H1 (cell line): ENCODE measurements around the gene SLC35B4. TPM values are rescaled to one million over a fixed set of nuclear protein-coding genes. Genes with fewer than 3 reads are reported as not detected.

ENCODE experiments used
- BCL11A ChIP-seq, 2 experiments: IDR thresholded peaks; one replicate each; pipeline ENCODE4 v1.6.1; 2011; ENCODE audit warnings: low read depth in 2 of 2, low read length in 2 of 2, mild to moderate bottlenecking in 2 of 2
- EGR1 ChIP-seq: IDR thresholded peaks from 2 replicates; pipeline ENCODE4 v1.6.1; 2011; ENCODE audit warnings: low read depth, low read length, borderline replicate concordance
- GTF2F1 ChIP-seq: IDR thresholded peaks from 2 replicates; pipeline ENCODE4 v1.6.1; 2012; ENCODE audit warnings: low read depth, low read length, improper control_type of control experiment, borderline replicate concordance
- HDAC2 ChIP-seq, 2 experiments: fragments of 300-600 bp in 1 of 2; sonication (generic) in 1 of 2; IDR thresholded peaks; 2 replicates each; pipeline ENCODE4 v1.6.1; 2011 to 2012; ENCODE audit warnings: low read depth in 2 of 2, low read length in 2 of 2, mild to moderate bottlenecking in 2 of 2, moderate library complexity in 2 of 2, borderline replicate concordance in 1 of 2, inconsistent platforms in 1 of 2
- MAFK ChIP-seq: IDR thresholded peaks from 2 replicates; pipeline ENCODE4 v1.6.1; 2012; ENCODE audit warnings: low read depth, mild to moderate bottlenecking, improper control_type of control experiment, low read length
- NRF1 ChIP-seq: IDR thresholded peaks from 2 replicates; pipeline ENCODE4 v1.6.1; 2011; ENCODE audit warnings: mild to moderate bottlenecking, low read depth, low read length, improper control_type of control experiment
- RBBP5 ChIP-seq: IDR thresholded peaks from 2 replicates; pipeline ENCODE4 v1.7.1; 2012; ENCODE audit warnings: low read depth, mild to moderate bottlenecking, inconsistent platforms, low read length, moderate library complexity, borderline replicate concordance
- SP4 ChIP-seq: IDR thresholded peaks from 2 replicates; pipeline ENCODE4 v1.6.1; 2012; ENCODE audit warnings: low read length, inconsistent platforms
- TAF7 ChIP-seq: optimal IDR thresholded peaks from 2 replicates; pipeline ENCODE3; 2011; ENCODE audit warnings: low read depth, mild to moderate bottlenecking, inconsistent platforms, low read length, moderate library complexity, borderline replicate concordance
- polyA plus RNA-seq, 7 experiments: library from polyadenylated mRNA; depleted of rRNA in 3 of 7; stranded (reverse) in 5 of 7; unstranded in 2 of 7; fragments of >200 nt in 5 of 7; fragments of 200-250 nt in 2 of 7; gene quantifications; 1 replicate in 5 of 7; 2 replicates in 1 of 7; 4 replicates in 1 of 7; pipeline versions ENCODE4 v1.2.1 to v1.2.3, GENCODE V29; 2011 to 2013; ENCODE audit warnings: missing spikeins in 2 of 7, mixed read lengths in 2 of 7
- total RNA-seq: library from RNA; stranded (reverse); fragmentation: NEBNext Ultra II Directional; extraction: Animal tissue kit (Norgen Biotek cat#: 25700); gene quantifications from 2 replicates; pipeline ENCODE4 v1.2.1, GENCODE V29; 2021

Gene SLC35B4
- total and polyA plus RNA-seq, 2 of the 8 experiments (the other 6 are each of a cell fraction or from before 2014, with no cell fraction given) = 28.9 to 34.6 TPM

GRCh38 chr7:134315679-134316538 lies 821 bp downstream of the SLC35B4 start (continued):
- TF ChIP-seq HDAC2 (IDR thresholded peaks at IDR 0.05; ENCODE audit: borderline replicate concordance in 1 of 2, low read depth in 2 of 2, low read length in 2 of 2) (no peak), SP4 (no peak), BCL11A (IDR thresholded peaks at IDR 0.05; ENCODE audit: low read depth in 2 of 2, low read length in 2 of 2) (no peak), TAF7 (no peak), RBBP5 (no peak), EGR1 (no peak), GTF2F1 (no peak), MAFK (no peak), NRF1 (no peak)
